Measurements from ENCODE around the gene ZNF428.
"Not testable (repeated sequence)": the region's sequence is repeated elsewhere in the genome, so short reads cannot be mapped to it uniquely, and the experiment has no call there.

The ZNF428 gene

DNA sequence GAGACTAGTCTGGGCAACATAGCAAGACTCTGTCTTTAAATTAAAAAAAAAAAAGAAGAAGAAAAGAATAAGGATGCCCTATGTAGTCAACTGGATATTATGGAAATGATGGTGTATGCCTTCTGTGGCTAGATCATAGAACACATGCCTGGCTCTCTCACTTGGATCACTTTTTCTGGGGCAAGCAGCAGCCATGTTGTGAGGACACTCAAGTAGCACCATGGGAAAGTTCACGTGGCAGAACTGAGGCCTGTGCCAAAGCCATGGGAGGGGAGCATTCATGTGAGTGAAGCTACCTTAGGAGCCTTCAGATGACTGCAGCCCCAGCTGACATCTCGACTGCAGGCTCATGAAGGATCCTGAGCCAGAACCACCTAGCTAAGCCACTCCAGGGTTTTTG is 38.6 kb upstream of the ZNF428 start:
- no peak overlapping the region for H3K27ac ChIP-seq (ENCODE audit: low read depth in 2 of 2, low read length in 2 of 2)
- H3K27me3 ChIP-seq (ENCODE audit: control insufficient read depth in 2 of 2, insufficient read depth in 2 of 2, low read length in 2 of 2), result no peaks in the 10 kb centered on the region
- H3K4me3 ChIP-seq (ENCODE audit: low read length in 2 of 2), result no peak overlapping the region
- H3K9me3 ChIP-seq (ENCODE audit: control insufficient read depth in 2 of 2, low read length in 2 of 2), result peaks cover 0 to 2% of the 10 kb centered on the region in 2 donors
- no peak overlapping the region for H3K9ac ChIP-seq (ENCODE audit: low read depth in 1 of 2, low read length in 2 of 2)
- H3K36me3 ChIP-seq (ENCODE audit: control insufficient read depth in 2 of 2, insufficient read depth in 2 of 2, low read length in 2 of 2), result peaks cover 17 to 37% of the 10 kb centered on the region in 2 donors
- H3K4me1 ChIP-seq (ENCODE audit: control insufficient read depth in 2 of 2, insufficient read depth in 2 of 2, low read length in 2 of 2), result no peaks in the 10 kb centered on the region

DNA sequence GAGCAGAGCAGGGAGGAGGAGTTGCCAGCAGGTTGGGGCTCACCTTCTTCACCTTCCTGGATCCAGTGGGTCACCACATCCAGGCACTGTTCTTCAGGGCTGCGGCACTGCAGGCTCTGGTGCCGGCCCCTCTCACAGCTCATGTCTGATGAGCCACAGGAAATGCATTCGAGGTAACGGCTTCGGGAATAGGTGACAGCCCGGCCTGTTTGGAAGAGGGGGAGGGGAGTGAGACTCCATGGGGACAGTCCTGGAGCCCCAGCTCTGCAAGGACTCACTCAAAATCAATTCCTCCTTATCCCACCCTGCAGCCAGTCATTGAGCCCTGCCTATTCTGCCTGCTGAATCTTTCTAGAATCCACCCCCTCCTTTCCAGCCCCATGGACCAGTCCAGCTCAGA is 37.0 kb upstream of the ZNF428 start:
- Histone ChIP-seq H3K27me3 (ENCODE audit: control insufficient read depth in 2 of 2, insufficient read depth in 2 of 2, low read length in 2 of 2) (no peaks in the 10 kb centered on the region), H3K4me3 (ENCODE audit: low read length in 2 of 2) (no peak overlapping the region), H3K9ac (ENCODE audit: low read depth in 1 of 2, low read length in 2 of 2) (no peak overlapping the region), H3K27ac (ENCODE audit: low read depth in 2 of 2, low read length in 2 of 2) (no peak overlapping the region), H3K4me1 (ENCODE audit: control insufficient read depth in 2 of 2, insufficient read depth in 2 of 2, low read length in 2 of 2) (no peaks in the 10 kb centered on the region), H3K36me3 (ENCODE audit: control insufficient read depth in 2 of 2, insufficient read depth in 2 of 2, low read length in 2 of 2) (peaks cover 13 to 32% of the 10 kb centered on the region in 2 donors), H3K9me3 (ENCODE audit: control insufficient read depth in 2 of 2, low read length in 2 of 2) (peaks cover 0 to 2% of the 10 kb centered on the region in 2 donors)

DNA sequence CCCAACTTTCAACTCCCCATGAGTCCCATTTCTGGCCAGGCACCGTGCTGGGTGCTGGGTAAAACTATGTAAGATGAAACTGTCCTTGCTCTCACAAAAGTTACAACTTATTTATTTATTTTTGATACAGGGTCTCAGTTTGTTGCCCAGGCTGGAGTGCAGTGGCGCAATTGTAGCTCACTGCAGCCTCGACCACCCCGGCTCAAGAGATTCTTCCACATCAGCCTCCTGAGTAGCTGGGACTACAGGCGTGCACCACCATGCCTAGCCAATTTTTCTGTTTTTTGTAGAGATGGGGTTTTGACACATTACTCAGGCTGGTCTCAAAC is 33.1 kb upstream of the ZNF428 start:
- Histone ChIP-seq H3K9ac (ENCODE audit: low read depth in 1 of 2, low read length in 2 of 2) (peak overlapping the region in 1 of 2 donors; percentile 24), H3K4me1 (ENCODE audit: control insufficient read depth in 2 of 2, insufficient read depth in 2 of 2, low read length in 2 of 2) (no peaks in the 10 kb centered on the region)

DNA sequence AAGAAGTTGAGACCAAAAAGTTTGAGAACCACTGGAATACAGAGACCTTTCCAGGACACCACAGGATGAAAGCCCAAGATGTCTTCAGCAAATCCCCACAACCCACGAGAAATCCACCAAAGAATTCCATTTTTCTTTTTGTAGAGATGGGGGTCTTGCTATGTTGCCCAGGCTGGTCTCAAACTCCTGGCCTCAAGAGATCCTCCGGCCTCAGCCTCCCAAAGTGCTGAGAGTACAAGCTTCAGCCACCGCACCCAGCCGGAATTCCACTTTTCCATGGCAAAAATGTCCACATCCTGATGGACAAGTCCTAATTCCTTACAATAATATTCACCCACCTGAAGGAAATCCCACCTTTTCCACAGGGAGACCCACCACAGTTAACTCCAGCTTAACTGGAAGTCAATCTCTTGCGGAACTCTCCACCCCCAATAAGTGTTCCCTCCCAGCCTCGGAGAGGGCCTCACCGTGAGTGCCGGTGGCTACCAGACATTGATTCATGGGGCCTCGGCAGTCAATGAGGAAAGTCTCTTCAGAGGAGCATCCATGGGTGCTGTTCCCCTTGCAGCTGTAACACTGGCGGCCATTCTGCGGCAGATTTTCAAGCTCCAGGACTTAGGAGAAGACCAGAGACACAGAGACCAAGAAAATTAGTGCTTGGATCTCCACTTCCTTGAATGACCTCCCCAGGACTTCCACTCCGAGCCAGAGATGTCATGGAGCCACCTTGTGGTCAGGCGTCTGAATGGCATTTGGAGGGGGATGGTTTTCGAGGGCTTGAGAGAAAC is 32.5 kb upstream of the ZNF428 start:
- peak overlapping the region in 1 of 2 donors; percentile 16 for H3K27ac ChIP-seq (ENCODE audit: low read depth in 2 of 2, low read length in 2 of 2)
- no peak overlapping the region for H3K4me3 ChIP-seq (ENCODE audit: low read length in 2 of 2)
- no peaks in the 10 kb centered on the region for H3K9me3 ChIP-seq (ENCODE audit: control insufficient read depth in 2 of 2, low read length in 2 of 2)
- peak overlapping the region in 1 of 2 donors; percentile 24 for H3K9ac ChIP-seq (ENCODE audit: low read depth in 1 of 2, low read length in 2 of 2)
- peaks cover 11 to 26% of the 10 kb centered on the region in 2 donors for H3K36me3 ChIP-seq (ENCODE audit: control insufficient read depth in 2 of 2, insufficient read depth in 2 of 2, low read length in 2 of 2)
- no peaks in the 10 kb centered on the region for H3K4me1 ChIP-seq (ENCODE audit: control insufficient read depth in 2 of 2, insufficient read depth in 2 of 2, low read length in 2 of 2)
- H3K27me3 ChIP-seq (ENCODE audit: control insufficient read depth in 2 of 2, insufficient read depth in 2 of 2, low read length in 2 of 2), result no peaks in the 10 kb centered on the region

More for the DNA sequence above, 33.1 kb upstream of the ZNF428 start:
- Histone ChIP-seq H3K27ac (ENCODE audit: low read depth in 2 of 2, low read length in 2 of 2) (no peak overlapping the region), H3K4me3 (ENCODE audit: low read length in 2 of 2) (no peak overlapping the region), H3K9me3 (ENCODE audit: control insufficient read depth in 2 of 2, low read length in 2 of 2) (no peaks in the 10 kb centered on the region), H3K27me3 (ENCODE audit: control insufficient read depth in 2 of 2, insufficient read depth in 2 of 2, low read length in 2 of 2) (no peaks in the 10 kb centered on the region), H3K36me3 (ENCODE audit: control insufficient read depth in 2 of 2, insufficient read depth in 2 of 2, low read length in 2 of 2) (peaks cover 11 to 27% of the 10 kb centered on the region in 2 donors)

DNA sequence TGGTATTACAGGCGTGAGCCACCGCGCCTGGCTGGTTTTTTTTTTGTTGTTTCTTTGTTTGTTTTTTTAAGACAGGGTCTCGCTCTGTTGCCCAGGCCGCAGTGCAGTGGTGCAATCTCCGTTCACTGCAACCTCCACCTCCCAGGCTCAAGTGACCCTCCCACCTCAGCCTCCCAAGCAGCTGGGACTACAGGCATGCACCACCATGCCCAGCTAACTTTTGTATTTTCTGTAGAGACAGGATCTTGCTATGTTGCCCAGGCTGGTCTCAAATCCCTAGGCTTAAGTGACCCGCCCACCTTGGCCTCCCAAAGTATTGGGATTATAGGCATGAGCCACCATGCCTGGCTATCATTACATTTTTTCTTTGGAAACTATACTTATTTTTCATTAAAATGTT is 30.8 kb upstream of the ZNF428 start:
- H3K4me3 ChIP-seq (ENCODE audit: low read length in 2 of 2); H3K9me3 ChIP-seq (ENCODE audit: control insufficient read depth in 2 of 2, low read length in 2 of 2); H3K4me1 ChIP-seq (ENCODE audit: control insufficient read depth in 2 of 2, insufficient read depth in 2 of 2, low read length in 2 of 2); H3K27me3 ChIP-seq (ENCODE audit: control insufficient read depth in 2 of 2, insufficient read depth in 2 of 2, low read length in 2 of 2); H3K27ac ChIP-seq (ENCODE audit: low read depth in 2 of 2, low read length in 2 of 2); H3K9ac ChIP-seq (ENCODE audit: low read depth in 1 of 2, low read length in 2 of 2): not testable (repeated sequence)
- H3K36me3 ChIP-seq (ENCODE audit: control insufficient read depth in 2 of 2, insufficient read depth in 2 of 2, low read length in 2 of 2), result peaks cover 8 to 18% of the 10 kb centered on the region in 2 donors

DNA sequence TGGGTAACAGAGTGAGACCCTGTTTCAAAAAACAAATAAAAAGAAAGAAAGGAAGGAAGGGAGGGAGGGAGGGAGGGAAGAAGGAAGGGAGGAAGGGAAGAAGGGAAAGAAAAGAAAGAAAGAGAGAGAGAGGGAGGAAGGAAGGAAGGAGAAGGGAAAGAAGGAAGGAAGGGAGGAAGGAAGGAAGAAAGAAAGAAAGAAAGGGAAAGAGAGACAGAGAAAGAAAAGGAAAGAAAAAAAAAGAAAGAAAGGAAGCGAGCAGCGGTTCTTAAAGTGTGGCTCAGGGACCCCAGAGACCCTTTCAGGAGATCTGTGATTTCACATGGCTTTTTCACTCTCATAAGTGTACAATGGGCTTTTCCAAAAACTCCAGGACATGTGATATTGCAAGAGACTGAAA is 30.1 kb upstream of the ZNF428 start:
- H3K36me3 ChIP-seq (ENCODE audit: control insufficient read depth in 2 of 2, insufficient read depth in 2 of 2, low read length in 2 of 2), result peaks cover 5 to 13% of the 10 kb centered on the region in 2 donors
- H3K4me1 ChIP-seq (ENCODE audit: control insufficient read depth in 2 of 2, insufficient read depth in 2 of 2, low read length in 2 of 2), result no peaks in the 10 kb centered on the region
- no peaks in the 10 kb centered on the region for H3K27me3 ChIP-seq (ENCODE audit: control insufficient read depth in 2 of 2, insufficient read depth in 2 of 2, low read length in 2 of 2)
- no peak overlapping the region for H3K27ac ChIP-seq (ENCODE audit: low read depth in 2 of 2, low read length in 2 of 2)
- no peaks in the 10 kb centered on the region for H3K9me3 ChIP-seq (ENCODE audit: control insufficient read depth in 2 of 2, low read length in 2 of 2)
- H3K9ac ChIP-seq (ENCODE audit: low read depth in 1 of 2, low read length in 2 of 2), result no peak overlapping the region
- no peak overlapping the region for H3K4me3 ChIP-seq (ENCODE audit: low read length in 2 of 2)

DNA sequence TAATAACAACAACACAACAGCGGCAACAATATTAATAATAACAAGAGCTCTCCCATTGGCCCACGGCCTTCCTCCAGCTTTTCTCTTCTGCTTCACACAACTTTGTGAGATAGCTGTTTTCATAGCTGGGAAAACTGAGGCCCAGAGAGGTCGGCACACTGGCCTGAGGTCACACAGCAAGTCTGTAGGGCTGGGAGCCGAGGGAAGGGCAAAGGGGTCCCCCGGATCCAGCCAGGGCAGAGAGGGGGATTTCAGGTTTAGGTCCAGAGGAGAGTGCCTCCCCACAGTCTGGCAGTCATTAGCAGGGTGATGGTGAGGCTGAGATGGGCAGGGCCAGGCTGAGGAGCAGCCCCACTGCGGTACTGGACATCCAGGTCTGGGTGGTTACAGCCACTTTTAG is 29.2 kb upstream of the ZNF428 start:
- no peaks in the 10 kb centered on the region for H3K4me1 ChIP-seq (ENCODE audit: control insufficient read depth in 2 of 2, insufficient read depth in 2 of 2, low read length in 2 of 2)
- no peak overlapping the region for H3K4me3 ChIP-seq (ENCODE audit: low read length in 2 of 2)
- H3K27me3 ChIP-seq (ENCODE audit: control insufficient read depth in 2 of 2, insufficient read depth in 2 of 2, low read length in 2 of 2), result no peaks in the 10 kb centered on the region
- H3K36me3 ChIP-seq (ENCODE audit: control insufficient read depth in 2 of 2, insufficient read depth in 2 of 2, low read length in 2 of 2), result peaks cover 3 to 12% of the 10 kb centered on the region in 2 donors
- no peak overlapping the region for H3K27ac ChIP-seq (ENCODE audit: low read depth in 2 of 2, low read length in 2 of 2)
- no peak overlapping the region for H3K9ac ChIP-seq (ENCODE audit: low read depth in 1 of 2, low read length in 2 of 2)
- H3K9me3 ChIP-seq (ENCODE audit: control insufficient read depth in 2 of 2, low read length in 2 of 2), result no peaks in the 10 kb centered on the region

DNA sequence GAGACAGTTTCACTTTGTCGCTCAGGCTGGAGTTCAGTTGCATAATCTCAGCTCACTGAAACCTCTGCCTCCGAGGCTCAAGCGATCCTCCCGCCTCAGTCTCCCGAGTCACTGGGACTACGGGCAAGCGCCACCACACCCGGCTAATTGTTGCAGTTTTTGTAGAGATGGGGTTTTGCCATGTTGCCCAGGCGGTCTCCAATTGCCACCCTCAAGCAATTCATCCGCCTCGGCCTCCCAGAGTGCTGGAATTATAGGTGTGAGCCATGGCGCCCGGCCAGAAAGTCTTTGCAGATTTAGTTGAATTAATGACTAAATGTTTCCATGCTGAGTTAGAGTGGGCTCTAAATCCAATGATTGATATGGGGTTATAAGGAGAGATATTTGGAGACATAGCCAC is 24.8 kb upstream of the ZNF428 start:
- H3K36me3 ChIP-seq (ENCODE audit: control insufficient read depth in 2 of 2, insufficient read depth in 2 of 2, low read length in 2 of 2), result peaks cover 3 to 9% of the 10 kb centered on the region in 2 donors
- no peaks in the 10 kb centered on the region for H3K9me3 ChIP-seq (ENCODE audit: control insufficient read depth in 2 of 2, low read length in 2 of 2)
- H3K9ac ChIP-seq (ENCODE audit: low read depth in 1 of 2, low read length in 2 of 2), result no peak overlapping the region
- H3K27ac ChIP-seq (ENCODE audit: low read depth in 2 of 2, low read length in 2 of 2), result no peak overlapping the region
- H3K27me3 ChIP-seq (ENCODE audit: control insufficient read depth in 2 of 2, insufficient read depth in 2 of 2, low read length in 2 of 2), result peaks cover 5 to 8% of the 10 kb centered on the region in 2 donors
- H3K4me3 ChIP-seq (ENCODE audit: low read length in 2 of 2), result no peak overlapping the region
- H3K4me1 ChIP-seq (ENCODE audit: control insufficient read depth in 2 of 2, insufficient read depth in 2 of 2, low read length in 2 of 2), result peaks cover 7 to 8% of the 10 kb centered on the region in 2 donors

DNA sequence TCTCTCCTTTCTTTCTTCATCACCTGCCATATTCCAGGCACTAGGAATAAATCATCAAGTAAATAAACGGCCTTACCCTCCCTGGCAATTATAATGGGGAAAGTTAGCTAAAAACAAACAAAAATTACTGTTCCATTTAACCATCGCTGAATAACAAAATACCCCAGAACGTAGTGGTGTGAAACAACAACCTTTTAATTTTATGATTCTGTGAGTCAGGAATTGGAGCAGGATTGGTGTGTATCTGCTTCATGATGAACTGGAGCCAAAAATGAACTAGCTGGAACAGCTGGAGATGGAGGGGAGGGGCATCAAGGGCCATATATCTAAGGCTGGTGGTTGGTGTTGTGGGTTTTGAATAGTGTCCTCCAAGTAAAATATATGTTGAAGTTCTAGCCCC is 23.9 kb upstream of the ZNF428 start:
- Histone ChIP-seq H3K9me3 (ENCODE audit: control insufficient read depth in 2 of 2, low read length in 2 of 2) (no peaks in the 10 kb centered on the region), H3K36me3 (ENCODE audit: control insufficient read depth in 2 of 2, insufficient read depth in 2 of 2, low read length in 2 of 2) (peaks cover 0 to 2% of the 10 kb centered on the region in 2 donors), H3K4me1 (ENCODE audit: control insufficient read depth in 2 of 2, insufficient read depth in 2 of 2, low read length in 2 of 2) (peaks cover 9 to 10% of the 10 kb centered on the region in 2 donors), H3K9ac (ENCODE audit: low read depth in 1 of 2, low read length in 2 of 2) (no peak overlapping the region), H3K27me3 (ENCODE audit: control insufficient read depth in 2 of 2, insufficient read depth in 2 of 2, low read length in 2 of 2) (peaks cover 14 to 17% of the 10 kb centered on the region in 2 donors), H3K4me3 (ENCODE audit: low read length in 2 of 2) (no peak overlapping the region), H3K27ac (ENCODE audit: low read depth in 2 of 2, low read length in 2 of 2) (no peak overlapping the region)

DNA sequence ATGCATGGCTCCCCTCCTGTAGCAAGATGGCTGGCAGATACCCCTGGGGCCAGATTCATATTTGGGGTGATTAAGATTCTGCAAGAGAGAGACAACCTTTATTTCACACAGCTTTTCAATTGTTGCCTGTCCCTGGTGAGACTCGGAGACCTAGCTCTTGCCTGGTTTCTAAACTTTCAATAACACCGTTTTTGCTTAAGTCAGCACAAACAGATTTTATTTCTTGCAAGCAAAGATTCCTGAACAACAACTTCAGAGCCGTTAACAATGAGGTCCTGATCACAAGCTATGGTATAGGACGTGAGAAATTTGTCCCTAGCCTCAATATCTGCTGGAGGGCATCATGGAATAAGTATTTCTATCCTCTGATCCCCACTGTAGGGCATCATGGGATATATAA is 23.1 kb upstream of the ZNF428 start:
- H3K27me3 ChIP-seq (ENCODE audit: control insufficient read depth in 2 of 2, insufficient read depth in 2 of 2, low read length in 2 of 2), result peaks cover 18 to 19% of the 10 kb centered on the region in 2 donors
- peaks cover 9 to 10% of the 10 kb centered on the region in 2 donors for H3K4me1 ChIP-seq (ENCODE audit: control insufficient read depth in 2 of 2, insufficient read depth in 2 of 2, low read length in 2 of 2)
- no peak overlapping the region for H3K4me3 ChIP-seq (ENCODE audit: low read length in 2 of 2)
- H3K27ac ChIP-seq (ENCODE audit: low read depth in 2 of 2, low read length in 2 of 2), result no peak overlapping the region
- no peaks in the 10 kb centered on the region for H3K36me3 ChIP-seq (ENCODE audit: control insufficient read depth in 2 of 2, insufficient read depth in 2 of 2, low read length in 2 of 2)
- no peak overlapping the region for H3K9ac ChIP-seq (ENCODE audit: low read depth in 1 of 2, low read length in 2 of 2)
- no peaks in the 10 kb centered on the region for H3K9me3 ChIP-seq (ENCODE audit: control insufficient read depth in 2 of 2, low read length in 2 of 2)

Measured in mucosa of rectum (tissue), 2 donors.